ENCODE results near the gene NECAB3.

NECAB3 gene

GRCh38 chr20:33674294-33675135, at the start of gene NECAB3:
NECAB3 (minus strand) TSS chr20:33674428; CDS start chr20:33674352, 76 bp downstream.
- Mint-ChIP-seq H3K9me3 (no peaks in the 10 kb centered on the region), H3K27me3 (no peaks in the 10 kb centered on the region), H3K4me1 (ENCODE audit: low read depth) (peaks cover 23% of the 10 kb centered on the region), H3K27ac (peak within 1 kb of the TSS; percentile 86), H3K36me3 (ENCODE audit: low read depth) (peaks cover 24% of the 10 kb centered on the region), H3K4me3 (peak within 1 kb of the TSS; percentile 90)

GRCh38 chr20:33721391-33722140, 47.3 kb upstream of the NECAB3 start:
- no peaks in the 10 kb centered on the region for H3K27me3 Mint-ChIP-seq
- peaks cover 22% of the 10 kb centered on the region for H3K4me1 Mint-ChIP-seq (ENCODE audit: low read depth)
- peak overlapping the region; percentile 11 for H3K27ac Mint-ChIP-seq
- H3K9me3 Mint-ChIP-seq = no peaks in the 10 kb centered on the region
- H3K36me3 Mint-ChIP-seq (ENCODE audit: low read depth) = no peaks in the 10 kb centered on the region
- no peak overlapping the region for H3K4me3 Mint-ChIP-seq

- Mint-ChIP-seq H3K4me3 (peak within 1 kb of the TSS; percentile 92), H3K36me3 (ENCODE audit: low read depth) (no peaks in the 10 kb centered on the region), H3K27ac (peak within 1 kb of the TSS; percentile 91), H3K9me3 (no peaks in the 10 kb centered on the region), H3K4me1 (ENCODE audit: low read depth) (peaks cover 22% of the 10 kb centered on the region), H3K27me3 (no peaks in the 10 kb centered on the region)
Observed at GRCh38 chr20:33719989-33720709, 45.9 kb upstream of the NECAB3 start, which contains the start of gene PXMP4. PXMP4 (minus strand) TSS chr20:33720310; CDS start chr20:33720207, 103 bp downstream.

- no peaks in the 10 kb centered on the region for H3K36me3 Mint-ChIP-seq (ENCODE audit: low read depth)
- peaks cover 22% of the 10 kb centered on the region for H3K4me1 Mint-ChIP-seq (ENCODE audit: low read depth)
- peak overlapping the region; percentile 91 for H3K27ac Mint-ChIP-seq
- H3K9me3 Mint-ChIP-seq = no peaks in the 10 kb centered on the region
- H3K4me3 Mint-ChIP-seq = peak overlapping the region; percentile 92
- no peaks in the 10 kb centered on the region for H3K27me3 Mint-ChIP-seq
Observed at GRCh38 chr20:33719277-33719988, 45.2 kb upstream of the NECAB3 start.

GRCh38 chr20:33716498-33716897, 42.3 kb upstream of the NECAB3 start:
- no peak overlapping the region for H3K27ac Mint-ChIP-seq
- H3K9me3 Mint-ChIP-seq = no peaks in the 10 kb centered on the region
- peaks cover 6% of the 10 kb centered on the region for H3K36me3 Mint-ChIP-seq (ENCODE audit: low read depth)
- no peak overlapping the region for H3K4me3 Mint-ChIP-seq
- no peaks in the 10 kb centered on the region for H3K27me3 Mint-ChIP-seq
- H3K4me1 Mint-ChIP-seq (ENCODE audit: low read depth) = peaks cover 22% of the 10 kb centered on the region

- Mint-ChIP-seq H3K4me3 (no peak overlapping the region), H3K4me1 (ENCODE audit: low read depth) (peaks cover 14% of the 10 kb centered on the region), H3K36me3 (ENCODE audit: low read depth) (peaks cover 13% of the 10 kb centered on the region)
Observed at GRCh38 chr20:33713865-33714367, 39.7 kb upstream of the NECAB3 start.

GRCh38 chr20:33711446-33711738, 37.2 kb upstream of the NECAB3 start:
- Mint-ChIP-seq H3K9me3 (no peaks in the 10 kb centered on the region), H3K36me3 (ENCODE audit: low read depth) (peaks cover 13% of the 10 kb centered on the region), H3K27ac (no peak overlapping the region), H3K4me3 (no peak overlapping the region), H3K27me3 (no peaks in the 10 kb centered on the region), H3K4me1 (ENCODE audit: low read depth) (peaks cover 11% of the 10 kb centered on the region)

More at GRCh38 chr20:33713865-33714367, 39.7 kb upstream of the NECAB3 start:
- H3K27me3 Mint-ChIP-seq = no peaks in the 10 kb centered on the region
- H3K9me3 Mint-ChIP-seq = no peaks in the 10 kb centered on the region
- H3K27ac Mint-ChIP-seq = no peak overlapping the region

- Mint-ChIP-seq H3K9me3 (no peaks in the 10 kb centered on the region), H3K27me3 (no peaks in the 10 kb centered on the region)
Observed at GRCh38 chr20:33710681-33711445, 36.6 kb upstream of the NECAB3 start.

GRCh38 chr20:33709905-33710541, 35.8 kb upstream of the NECAB3 start:
- no peak overlapping the region for H3K27ac Mint-ChIP-seq
- peaks cover 13% of the 10 kb centered on the region for H3K36me3 Mint-ChIP-seq (ENCODE audit: low read depth)
- no peak overlapping the region for H3K4me3 Mint-ChIP-seq
- H3K27me3 Mint-ChIP-seq = no peaks in the 10 kb centered on the region
- no peaks in the 10 kb centered on the region for H3K9me3 Mint-ChIP-seq
- H3K4me1 Mint-ChIP-seq (ENCODE audit: low read depth) = peaks cover 11% of the 10 kb centered on the region

More at GRCh38 chr20:33710681-33711445, 36.6 kb upstream of the NECAB3 start:
- peaks cover 11% of the 10 kb centered on the region for H3K4me1 Mint-ChIP-seq (ENCODE audit: low read depth)
- H3K4me3 Mint-ChIP-seq = no peak overlapping the region
- peaks cover 13% of the 10 kb centered on the region for H3K36me3 Mint-ChIP-seq (ENCODE audit: low read depth)
- H3K27ac Mint-ChIP-seq = no peak overlapping the region

GRCh38 chr20:33709398-33709797, 35.2 kb upstream of the NECAB3 start:
- Mint-ChIP-seq H3K9me3 (no peaks in the 10 kb centered on the region), H3K4me1 (ENCODE audit: low read depth) (peaks cover 11% of the 10 kb centered on the region), H3K27ac (no peak overlapping the region), H3K4me3 (no peak overlapping the region), H3K27me3 (no peaks in the 10 kb centered on the region), H3K36me3 (ENCODE audit: low read depth) (peaks cover 13% of the 10 kb centered on the region)

- no peak overlapping the region for H3K4me3 Mint-ChIP-seq
- no peaks in the 10 kb centered on the region for H3K9me3 Mint-ChIP-seq
- peaks cover 11% of the 10 kb centered on the region for H3K4me1 Mint-ChIP-seq (ENCODE audit: low read depth)
- H3K36me3 Mint-ChIP-seq (ENCODE audit: low read depth) = peaks cover 7% of the 10 kb centered on the region
- no peaks in the 10 kb centered on the region for H3K27me3 Mint-ChIP-seq
- H3K27ac Mint-ChIP-seq = no peak overlapping the region
Observed at GRCh38 chr20:33707668-33708067, 33.4 kb upstream of the NECAB3 start.

- no peak overlapping the region for H3K4me3 Mint-ChIP-seq
- no peak overlapping the region for H3K27ac Mint-ChIP-seq
- H3K36me3 Mint-ChIP-seq (ENCODE audit: low read depth) = no peaks in the 10 kb centered on the region
- peaks cover 5% of the 10 kb centered on the region for H3K4me1 Mint-ChIP-seq (ENCODE audit: low read depth)
- no peaks in the 10 kb centered on the region for H3K9me3 Mint-ChIP-seq
- H3K27me3 Mint-ChIP-seq = no peaks in the 10 kb centered on the region
Observed at GRCh38 chr20:33704197-33704924, 30.1 kb upstream of the NECAB3 start.
